HepG2 (cell line): ENCODE results near the gene GMPPB. TPM values are rescaled to one million over a fixed set of nuclear protein-coding genes. Genes with fewer than 3 reads are reported as not detected.

Experiments
- ATF1 ChIP-seq: IDR thresholded peaks from 2 replicates; pipeline ENCODE4 v1.6.1; 2016; ENCODE audit warnings: mild to moderate bottlenecking, control low read depth
- BCL3 ChIP-seq: sonication (generic); formaldehyde crosslinking; IDR thresholded peaks from 2 replicates; pipeline ENCODE4 v1.5.1; 2020; ENCODE audit warnings: mild to moderate bottlenecking, missing genetic modification reagents, moderate library complexity
- BRCA1 ChIP-seq: sonication (generic); formaldehyde crosslinking; IDR thresholded peaks from 2 replicates; pipeline ENCODE4 v1.4.0; 2020; ENCODE audit warnings: missing genetic modification reagents
- CERS6 ChIP-seq: sonication (generic); formaldehyde crosslinking; IDR thresholded peaks from 2 replicates; pipeline ENCODE4 v1.5.0; 2020; ENCODE audit warnings: missing genetic modification reagents
- GATAD1 ChIP-seq: IDR thresholded peaks from 2 replicates; pipeline ENCODE4 v1.6.1; 2016; ENCODE audit warnings: missing genetic modification reagents, missing compliant biosample characterization
- HNF1B ChIP-seq: sonication (generic); formaldehyde crosslinking; IDR thresholded peaks from 2 replicates; pipeline ENCODE4 v1.5.1; 2020; ENCODE audit warnings: mild to moderate bottlenecking, moderate library complexity, missing genetic modification reagents
- HNRNPH1 ChIP-seq: fragments of 200-400 bp; formaldehyde crosslinking; optimal IDR thresholded peaks from 2 replicates; pipeline ENCODE3; 2017; ENCODE audit warnings: mild to moderate bottlenecking, low read depth, low read length
- KLF15 ChIP-seq: sonication (generic); formaldehyde crosslinking; IDR thresholded peaks from 2 replicates; pipeline ENCODE4 v1.8.1; 2023; ENCODE audit warnings: borderline replicate concordance, mild to moderate bottlenecking, inconsistent platforms, missing genetic modification reagents, mixed read lengths
- MZF1 ChIP-seq: sonication (generic); formaldehyde crosslinking; IDR thresholded peaks from 2 replicates; pipeline ENCODE4 v1.8.1; 2023; ENCODE audit warnings: mild to moderate bottlenecking, missing genetic modification reagents, borderline replicate concordance
- SMARCC2 ChIP-seq: fragments of 450-650 bp; IDR thresholded peaks from 2 replicates; pipeline ENCODE4 v1.6.1; 2017; ENCODE audit warnings: antibody characterized with exemption, mild to moderate bottlenecking
- TCF7L2 ChIP-seq: IDR thresholded peaks from 2 replicates; pipeline ENCODE4 v1.6.1; 2011; ENCODE audit warnings: mild to moderate bottlenecking, low read depth, low read length, moderate library complexity
- TRIM24 ChIP-seq: sonication (generic); formaldehyde crosslinking; IDR thresholded peaks from 2 replicates; pipeline ENCODE4 v1.8.0; 2022; ENCODE audit warnings: mild to moderate bottlenecking, missing genetic modification reagents
- U2AF1 ChIP-seq: fragments of 200-400 bp; formaldehyde crosslinking; optimal IDR thresholded peaks from 2 replicates; pipeline ENCODE3; 2017; ENCODE audit warnings: mild to moderate bottlenecking, low read depth, low read length
- ZNF33A ChIP-seq: sonication (generic); formaldehyde crosslinking; IDR thresholded peaks from 2 replicates; pipeline ENCODE4 v1.5.1; 2020; ENCODE audit warnings: missing genetic modification reagents, mild to moderate bottlenecking, moderate library complexity, borderline replicate concordance
- ZNF562 ChIP-seq: sonication (generic); formaldehyde crosslinking; IDR thresholded peaks from 2 replicates; pipeline ENCODE4 v1.8.0; 2022; ENCODE audit warnings: missing genetic modification reagents, borderline replicate concordance
- ZNF616 ChIP-seq: sonication (generic); formaldehyde crosslinking; IDR thresholded peaks from 2 replicates; pipeline ENCODE4 v1.5.0; 2020; ENCODE audit warnings: low read depth, mild to moderate bottlenecking, missing genetic modification reagents
- ZNF737 ChIP-seq: sonication (generic); formaldehyde crosslinking; IDR thresholded peaks from 2 replicates; pipeline ENCODE4 v1.5.0; 2020; ENCODE audit warnings: missing genetic modification reagents, mild to moderate bottlenecking, borderline replicate concordance
- ZNF878 ChIP-seq: sonication (generic); formaldehyde crosslinking; IDR thresholded peaks from 2 replicates; pipeline ENCODE4 v1.8.1; 2023; ENCODE audit warnings: mild to moderate bottlenecking, missing genetic modification reagents, moderate library complexity
- polyA plus RNA-seq, 8 experiments: library from polyadenylated mRNA; depleted of rRNA in 3 of 8; stranded (reverse) in 7 of 8; unstranded in 1 of 8; fragments of >200 nt; fragmentation: Illumina TruSeq in 4 of 8; extraction: Trizol in 4 of 8; gene quantifications; 2 replicates each; pipeline versions ENCODE4 v1.2.1 to v1.2.3, GENCODE V29; 2011 to 2016; ENCODE audit warnings: low read depth in 4 of 8, missing spikeins in 1 of 8, mixed read lengths in 1 of 8; ENCODE audit not compliant: insufficient read depth in 1 of 8
- total RNA-seq, 5 experiments: library from RNA; depleted of rRNA; stranded (reverse); fragments of >200 nt; fragmentation: Illumina TruSeq; extraction: Trizol; gene quantifications; 2 replicates each; pipeline ENCODE4 v1.2.3, GENCODE V29; 2016; ENCODE audit warnings: low read depth in 1 of 5
- TF ChIP-seq, protein P1 (sequence below): sonication (generic); formaldehyde crosslinking; IDR thresholded peaks from 2 replicates; pipeline ENCODE4 v1.9.0; 2021; ENCODE audit warnings: missing genetic modification reagents, borderline replicate concordance
- TF ChIP-seq, protein P2 (sequence below), 2 experiments: sonication (generic) in 1 of 2; formaldehyde crosslinking in 1 of 2; IDR thresholded peaks; 2 replicates each; pipeline versions ENCODE4 v1.5.1 to v1.6.1; 2011 to 2020; ENCODE audit warnings: borderline replicate concordance in 1 of 2, low read depth in 1 of 2, low read length in 1 of 2, mild to moderate bottlenecking in 1 of 2, missing genetic modification reagents in 1 of 2, moderate library complexity in 1 of 2

GMPPB gene
- total and polyA plus RNA-seq, 2 of the 13 experiments (the other 11 are each of a cell fraction or from before 2014, with no cell fraction given) = 6.5 to 23.1 TPM

- TF ChIP-seq, protein P1, sequence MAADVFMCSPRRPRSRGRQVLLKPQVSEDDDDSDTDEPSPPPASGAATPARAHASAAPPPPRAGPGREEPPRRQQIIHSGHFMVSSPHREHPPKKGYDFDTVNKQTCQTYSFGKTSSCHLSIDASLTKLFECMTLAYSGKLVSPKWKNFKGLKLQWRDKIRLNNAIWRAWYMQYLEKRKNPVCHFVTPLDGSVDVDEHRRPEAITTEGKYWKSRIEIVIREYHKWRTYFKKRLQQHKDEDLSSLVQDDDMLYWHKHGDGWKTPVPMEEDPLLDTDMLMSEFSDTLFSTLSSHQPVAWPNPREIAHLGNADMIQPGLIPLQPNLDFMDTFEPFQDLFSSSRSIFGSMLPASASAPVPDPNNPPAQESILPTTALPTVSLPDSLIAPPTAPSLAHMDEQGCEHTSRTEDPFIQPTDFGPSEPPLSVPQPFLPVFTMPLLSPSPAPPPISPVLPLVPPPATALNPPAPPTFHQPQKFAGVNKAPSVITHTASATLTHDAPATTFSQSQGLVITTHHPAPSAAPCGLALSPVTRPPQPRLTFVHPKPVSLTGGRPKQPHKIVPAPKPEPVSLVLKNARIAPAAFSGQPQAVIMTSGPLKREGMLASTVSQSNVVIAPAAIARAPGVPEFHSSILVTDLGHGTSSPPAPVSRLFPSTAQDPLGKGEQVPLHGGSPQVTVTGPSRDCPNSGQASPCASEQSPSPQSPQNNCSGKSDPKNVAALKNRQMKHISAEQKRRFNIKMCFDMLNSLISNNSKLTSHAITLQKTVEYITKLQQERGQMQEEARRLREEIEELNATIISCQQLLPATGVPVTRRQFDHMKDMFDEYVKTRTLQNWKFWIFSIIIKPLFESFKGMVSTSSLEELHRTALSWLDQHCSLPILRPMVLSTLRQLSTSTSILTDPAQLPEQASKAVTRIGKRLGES (CRISPR knock-in tag) = peak; percentile 37; the same call in 1 of the 2 replicates
- TF ChIP-seq U2AF1 = no peak
- TF ChIP-seq ZNF562 (CRISPR knock-in tag) = no peak
- no peak for TF ChIP-seq TCF7L2
- peak; percentile 72 for TF ChIP-seq GATAD1 (CRISPR knock-in tag)
- TF ChIP-seq SMARCC2 = no peak
- no peak for TF ChIP-seq BCL3
- no peak for TF ChIP-seq TRIM24 (CRISPR knock-in tag)
- no peak for TF ChIP-seq ZNF737 (CRISPR knock-in tag)
- no peak for TF ChIP-seq CERS6 (CRISPR knock-in tag)
- TF ChIP-seq BRCA1 (CRISPR knock-in tag) = no peak
- TF ChIP-seq HNRNPH1 = peak; percentile 14
- TF ChIP-seq ZNF878 (CRISPR knock-in tag) = no peak; the same call in 1 of the 2 replicates
- TF ChIP-seq, protein P2, sequence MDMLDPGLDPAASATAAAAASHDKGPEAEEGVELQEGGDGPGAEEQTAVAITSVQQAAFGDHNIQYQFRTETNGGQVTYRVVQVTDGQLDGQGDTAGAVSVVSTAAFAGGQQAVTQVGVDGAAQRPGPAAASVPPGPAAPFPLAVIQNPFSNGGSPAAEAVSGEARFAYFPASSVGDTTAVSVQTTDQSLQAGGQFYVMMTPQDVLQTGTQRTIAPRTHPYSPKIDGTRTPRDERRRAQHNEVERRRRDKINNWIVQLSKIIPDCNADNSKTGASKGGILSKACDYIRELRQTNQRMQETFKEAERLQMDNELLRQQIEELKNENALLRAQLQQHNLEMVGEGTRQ (IDR thresholded peaks at IDR 0.05; ENCODE audit: low read depth, low read length) = no peak
- TF ChIP-seq, protein P2 (CRISPR knock-in tag; IDR thresholded peaks at IDR 0.05; ENCODE audit: borderline replicate concordance) = no peak
- TF ChIP-seq HNF1B (CRISPR knock-in tag) = peak; percentile 33; the same call in 1 of the 2 replicates
- no peak for TF ChIP-seq MZF1
- no peak for TF ChIP-seq ZNF616
- no peak for TF ChIP-seq ATF1
- no peak for TF ChIP-seq KLF15
- peak; percentile 93; the same call in 1 of the 2 replicates for TF ChIP-seq ZNF33A
Observed at GRCh38 chr3:49673715-49674496, 49.8 kb downstream of the GMPPB start, which contains the start of gene APEH (continued).
